Stimulated activated CD4-positive, alpha-beta T cell treated with anti-CD3 and anti-CD28 coated beads, Interleukin-1b, Interleukin-23, amount 100 ng/mL, for 24 hours (primary cell): Measurements from ENCODE around the gene CCDC88C.

Source experiments
- DNase-seq, 4 experiments: peaks; one replicate each; pipeline ENCODE4 v3.0.0-alpha.2; 2020; ENCODE audit warnings: low read depth in 4 of 4, low spot score in 1 of 4

The CCDC88C gene

DNA sequence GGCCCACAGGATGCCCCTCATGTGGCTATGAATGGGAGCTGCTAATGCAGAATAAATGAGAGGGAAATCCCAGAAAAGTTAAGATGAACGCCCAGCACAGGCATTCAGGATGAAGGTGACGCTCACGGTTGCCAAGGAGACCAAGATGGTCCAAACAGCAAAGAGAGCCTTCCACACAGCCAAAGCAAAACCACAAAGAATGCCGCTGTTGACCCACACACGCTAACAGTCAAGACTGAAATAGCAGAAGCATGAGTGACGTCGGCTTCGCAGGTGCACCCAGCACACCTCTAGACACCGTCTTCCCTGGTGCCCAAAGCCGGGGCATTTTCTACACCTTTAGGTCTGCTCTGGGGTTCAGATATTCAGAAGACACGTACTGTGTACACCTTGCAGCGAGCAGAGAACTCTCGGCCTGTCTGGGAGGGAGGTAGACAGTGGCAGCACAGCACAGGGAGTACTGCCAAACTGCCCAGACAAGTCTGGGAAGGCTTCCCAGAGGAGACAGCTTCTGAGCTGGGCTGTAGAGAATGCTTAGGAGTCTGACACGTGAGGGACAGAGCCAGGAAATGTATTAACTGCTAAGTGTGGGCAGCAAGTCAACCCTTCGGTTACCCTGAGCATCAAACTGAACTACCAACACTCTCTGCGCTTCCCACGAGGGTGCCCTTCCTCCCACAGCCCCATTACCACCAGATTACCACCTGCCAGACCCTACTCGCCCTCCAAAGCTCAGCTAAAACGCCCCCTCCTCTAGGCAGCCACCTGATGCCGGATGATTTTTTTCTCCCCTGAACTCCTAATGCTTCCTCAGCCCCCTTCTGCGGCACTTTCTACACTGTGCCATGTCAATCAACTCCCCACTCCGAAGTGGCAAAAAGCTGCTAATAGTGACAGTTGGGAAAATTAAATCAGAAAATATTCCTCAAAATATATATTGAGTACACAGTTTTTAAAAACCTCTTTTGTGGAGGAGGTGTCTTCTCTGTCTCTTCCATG is 50.1 kb downstream of the CCDC88C start:
- DNase-seq, result no peak

DNA sequence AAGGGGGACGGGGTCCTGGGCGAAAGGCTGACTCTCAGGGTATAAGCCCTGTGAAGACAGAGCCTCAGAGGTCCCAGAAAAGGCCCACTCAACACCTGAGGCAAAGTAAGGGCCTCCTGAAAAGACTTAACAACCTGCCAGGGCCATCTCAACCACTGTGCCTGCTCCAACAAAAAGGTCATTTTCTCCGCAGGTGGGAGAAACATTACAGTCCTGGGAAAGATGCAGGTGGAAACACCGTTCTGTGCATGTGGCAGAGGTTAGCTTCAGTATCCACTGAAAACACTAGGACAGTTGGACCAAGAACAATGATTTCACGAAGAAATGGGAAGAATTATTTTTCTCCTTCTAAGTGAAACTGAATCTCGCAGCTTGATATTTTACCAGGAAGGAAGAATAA is 50.9 kb downstream of the CCDC88C start:
- no peak for DNase-seq

DNA sequence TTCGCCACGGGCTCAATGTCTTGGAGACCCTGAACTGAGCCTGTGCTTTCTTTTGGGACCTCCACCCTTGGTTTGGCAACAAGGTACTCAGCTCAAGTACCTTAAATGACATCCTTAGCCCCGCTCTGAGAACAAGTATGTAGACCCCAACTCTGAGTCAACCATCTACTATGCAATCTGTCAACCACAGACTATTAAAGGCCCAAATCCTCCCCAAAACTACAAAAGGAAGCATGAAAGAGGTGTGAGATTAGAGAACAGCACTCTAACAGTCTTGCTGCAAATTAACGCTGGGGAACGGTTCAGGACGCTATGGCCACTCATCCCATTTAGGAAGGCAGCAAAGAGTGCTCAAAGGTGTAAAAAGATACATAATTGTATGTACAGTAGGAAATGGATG is 52.1 kb downstream of the CCDC88C start:
- DNase-seq, result no peak

- DNase-seq, result no peak
Measured at GRCh38 chr14:91364524-91365270, 52.9 kb downstream of the CCDC88C start.

DNA sequence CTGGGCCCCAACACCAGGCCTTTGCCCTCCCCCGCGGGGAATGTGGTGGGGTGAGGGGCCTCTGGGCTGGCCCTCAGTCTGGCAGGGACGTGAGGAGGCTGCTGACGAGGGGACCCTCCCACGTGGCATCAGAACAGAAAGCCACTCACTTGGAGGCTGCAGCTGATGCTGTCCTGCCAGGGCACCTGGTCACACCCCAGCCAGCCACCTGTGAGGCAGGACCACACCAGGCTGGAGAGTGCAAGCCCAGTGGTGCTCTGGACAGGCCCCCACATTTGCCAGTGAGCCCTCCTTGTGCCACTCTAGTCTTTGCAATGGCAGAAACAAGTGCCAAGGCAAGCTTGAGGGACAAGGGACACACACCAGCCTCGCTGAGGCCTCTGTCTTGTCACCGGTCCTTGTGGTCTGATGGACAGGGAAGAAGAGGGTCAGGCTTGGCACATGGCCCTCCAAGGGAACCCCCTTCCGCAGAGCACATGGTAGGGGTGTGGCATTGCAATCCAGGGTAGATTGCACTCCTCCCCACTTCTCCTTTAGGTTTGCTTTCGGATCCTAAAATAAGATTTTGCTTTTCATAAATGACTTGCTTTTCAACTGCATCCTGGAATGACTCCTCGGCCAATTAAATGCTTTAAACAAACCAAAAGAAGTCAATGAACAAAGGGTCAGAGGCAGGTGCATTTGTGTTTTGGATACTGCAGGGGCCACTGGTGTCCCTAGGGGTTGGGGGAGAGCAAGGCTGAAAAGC is 53.7 kb downstream of the CCDC88C start:
- no peak for DNase-seq

- no peak for DNase-seq
Measured at GRCh38 chr14:91361233-91361811, 56.3 kb downstream of the CCDC88C start.

GRCh38 chr14:91360490-91361232 is 57.0 kb downstream of the CCDC88C start:
- DNase-seq, result no peak

- no peak for DNase-seq
Measured at GRCh38 chr14:91358654-91359220, 58.9 kb downstream of the CCDC88C start.

GRCh38 chr14:91358025-91358319 is 59.6 kb downstream of the CCDC88C start:
- no peak for DNase-seq

DNA sequence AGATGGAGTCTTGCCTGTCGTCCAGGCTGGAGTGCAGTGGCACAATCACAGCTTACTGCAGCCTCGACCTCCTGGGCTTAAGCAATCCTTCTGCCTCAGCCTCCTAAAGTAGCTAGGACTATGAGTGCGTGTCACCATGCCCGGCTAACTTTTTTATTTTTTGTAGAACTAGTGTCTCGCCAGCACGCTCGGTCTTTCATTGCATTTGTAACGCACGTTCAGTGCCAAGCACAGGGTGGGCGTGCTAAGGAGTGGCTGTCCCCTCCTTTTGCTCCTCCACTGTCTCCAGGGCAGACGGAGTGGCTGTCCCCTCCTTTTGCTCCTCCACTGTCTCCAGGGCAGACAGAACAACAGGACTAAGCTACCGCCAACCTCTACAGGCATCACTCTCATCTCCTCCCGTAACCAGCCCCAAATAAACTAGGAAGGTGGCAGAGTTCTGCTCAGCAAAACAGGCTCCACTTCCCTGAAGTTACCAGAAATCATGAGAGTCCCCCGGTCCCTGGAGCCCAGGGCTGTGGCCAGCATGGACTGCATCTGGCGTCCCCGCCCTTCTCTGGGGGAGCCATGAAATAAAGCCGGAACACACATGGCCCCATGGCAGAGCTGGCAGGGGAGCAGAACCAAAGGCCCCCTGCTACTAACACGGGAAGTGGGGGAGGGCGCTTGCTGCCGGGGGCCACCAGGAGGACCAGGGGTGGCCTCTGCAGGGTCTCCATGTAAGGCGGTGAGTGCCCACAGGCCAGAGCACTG is 60.2 kb downstream of the CCDC88C start:
- DNase-seq, result no peak

- no peak for DNase-seq
Measured at GRCh38 chr14:91356181-91356763, 61.3 kb downstream of the CCDC88C start.

DNA sequence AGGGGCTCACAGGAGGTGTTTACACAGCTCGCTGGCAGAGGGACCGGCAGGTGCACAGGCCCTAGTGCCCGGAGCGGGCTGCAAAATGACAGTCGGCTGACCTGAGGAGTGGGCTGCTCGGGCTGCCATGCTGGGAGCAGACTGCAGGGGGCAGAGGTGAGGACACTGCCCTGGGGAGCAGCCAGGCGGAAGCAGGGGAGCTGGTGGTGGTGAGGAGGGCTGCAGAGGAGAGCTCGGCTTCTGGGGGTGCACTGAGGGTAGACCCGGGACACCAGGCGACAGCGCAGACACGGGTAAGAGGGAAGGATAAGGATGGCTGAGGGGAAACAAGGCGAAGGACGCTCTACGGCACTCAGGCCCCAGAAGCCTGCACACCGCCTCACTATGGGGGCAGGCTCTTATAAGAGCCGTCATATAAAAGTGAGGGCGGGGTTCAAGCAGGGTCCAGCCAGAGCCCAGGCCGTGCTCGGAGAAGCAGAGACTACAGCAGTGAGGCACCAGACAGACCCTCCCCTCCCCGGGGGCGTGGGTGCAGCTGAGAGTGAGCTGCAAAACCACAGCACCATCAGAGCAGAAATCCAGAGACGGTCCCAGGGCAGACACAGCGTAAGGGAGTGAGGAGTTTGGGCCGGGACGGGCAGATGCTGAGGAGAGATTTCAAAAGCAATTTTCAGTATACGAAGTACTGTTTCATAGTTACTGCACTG is 62.5 kb downstream of the CCDC88C start:
- DNase-seq, result no peak

DNA sequence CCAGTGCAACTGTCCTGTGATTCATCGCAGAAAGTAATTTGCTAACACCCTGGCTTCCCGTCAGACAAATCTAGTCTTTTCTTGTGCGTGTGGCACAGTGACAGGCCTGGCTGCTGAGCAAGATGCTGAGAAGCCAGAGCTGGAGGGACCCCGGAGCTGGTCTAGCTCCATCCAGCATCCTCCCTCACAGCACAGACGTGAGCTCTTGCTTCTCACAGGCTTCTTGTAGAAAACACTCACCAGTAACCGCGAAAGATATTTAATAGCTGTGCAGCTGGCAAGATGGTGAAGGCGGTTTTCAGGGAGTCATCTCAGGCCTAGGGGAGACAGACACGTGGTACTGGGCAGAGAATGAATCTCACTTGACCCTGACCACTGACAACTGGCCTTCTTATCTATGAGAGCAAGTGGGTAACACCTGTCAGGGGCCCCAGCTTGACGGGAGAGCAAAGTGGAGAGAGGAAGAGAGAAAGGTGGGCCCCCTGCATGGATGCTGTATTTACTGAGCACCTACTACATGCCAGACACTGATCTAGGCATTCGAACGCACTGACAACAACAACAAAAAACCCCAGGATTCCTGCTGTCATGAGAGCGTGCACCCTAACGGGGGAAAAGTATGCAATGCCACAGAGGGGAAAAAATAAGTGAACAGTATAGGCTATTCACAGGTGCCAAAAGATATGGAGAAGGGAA is 63.3 kb downstream of the CCDC88C start:
- DNase-seq, result no peak

GRCh38 chr14:91352728-91353692 is 64.6 kb downstream of the CCDC88C start:
- DNase-seq, result no peak

DNA sequence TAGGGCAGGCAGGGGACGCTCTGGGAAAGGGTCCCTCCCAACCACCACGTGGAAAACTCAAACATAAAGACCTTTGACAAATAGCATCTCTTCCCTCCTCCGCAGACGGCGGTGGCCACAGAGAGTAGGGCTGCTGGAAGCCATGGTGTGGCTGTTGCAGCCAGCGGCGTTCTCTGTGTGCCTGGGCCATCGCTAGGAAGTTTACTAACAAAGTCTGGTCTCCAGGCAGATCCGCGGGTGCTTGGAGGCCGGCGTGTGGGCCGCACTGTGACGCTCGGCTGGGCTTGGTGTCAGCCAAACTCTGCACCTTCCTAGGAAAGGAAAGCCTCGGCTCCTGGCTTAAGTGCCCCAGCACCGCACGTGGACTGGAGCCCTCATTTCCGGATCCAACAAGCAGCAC is 65.6 kb downstream of the CCDC88C start:
- DNase-seq, result no peak

DNA sequence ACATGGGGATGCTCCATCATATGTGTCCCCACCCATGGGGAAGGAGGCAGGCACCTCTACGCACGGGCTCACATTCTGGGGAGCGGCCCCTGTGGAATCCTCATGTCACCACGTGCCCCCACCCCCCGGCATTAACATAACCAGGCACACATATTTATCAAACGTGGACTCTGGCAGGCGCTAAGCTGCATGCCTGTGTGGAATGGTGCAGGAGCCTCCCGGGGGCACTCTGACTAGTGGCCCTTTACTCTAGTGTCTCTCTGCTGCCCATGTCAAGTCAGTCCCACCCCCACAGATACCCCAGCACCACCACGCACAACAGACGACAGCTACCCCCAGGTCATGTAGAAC is 66.1 kb downstream of the CCDC88C start:
- DNase-seq, result no peak
